Iris pigment epithelial cell (primary cell): ENCODE results near the gene TMEM243.
"Not testable (repeated sequence)": the region's sequence is repeated elsewhere in the genome, so short reads cannot be mapped to it uniquely, and the experiment has no call there.

Experiments used
- DNase-seq: peaks from one replicate; pipeline ENCODE4 v3.0.0-alpha.2; 2011; ENCODE audit warnings: low read depth

Gene TMEM243

DNA sequence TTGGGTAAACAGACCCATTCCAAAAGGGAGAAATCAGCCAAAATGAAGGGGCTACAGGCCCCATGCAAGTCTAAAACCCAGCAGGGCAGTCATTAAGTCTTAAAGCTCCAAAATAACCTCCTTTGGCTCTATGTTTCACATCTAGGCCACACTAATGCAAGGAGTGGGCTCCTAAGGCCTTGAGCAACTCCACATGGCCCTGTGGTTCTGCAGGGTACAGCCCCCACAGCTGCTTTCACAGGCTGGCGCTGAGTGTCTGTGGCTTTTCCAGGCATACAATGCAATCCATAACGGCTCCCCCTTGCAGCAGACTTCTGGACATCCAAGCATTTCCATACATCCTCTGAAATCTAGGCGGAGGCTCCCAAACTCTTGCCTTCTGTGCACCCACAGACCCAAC, 9.0 kb downstream of the TMEM243 start:
- DNase-seq: no peak

DNA sequence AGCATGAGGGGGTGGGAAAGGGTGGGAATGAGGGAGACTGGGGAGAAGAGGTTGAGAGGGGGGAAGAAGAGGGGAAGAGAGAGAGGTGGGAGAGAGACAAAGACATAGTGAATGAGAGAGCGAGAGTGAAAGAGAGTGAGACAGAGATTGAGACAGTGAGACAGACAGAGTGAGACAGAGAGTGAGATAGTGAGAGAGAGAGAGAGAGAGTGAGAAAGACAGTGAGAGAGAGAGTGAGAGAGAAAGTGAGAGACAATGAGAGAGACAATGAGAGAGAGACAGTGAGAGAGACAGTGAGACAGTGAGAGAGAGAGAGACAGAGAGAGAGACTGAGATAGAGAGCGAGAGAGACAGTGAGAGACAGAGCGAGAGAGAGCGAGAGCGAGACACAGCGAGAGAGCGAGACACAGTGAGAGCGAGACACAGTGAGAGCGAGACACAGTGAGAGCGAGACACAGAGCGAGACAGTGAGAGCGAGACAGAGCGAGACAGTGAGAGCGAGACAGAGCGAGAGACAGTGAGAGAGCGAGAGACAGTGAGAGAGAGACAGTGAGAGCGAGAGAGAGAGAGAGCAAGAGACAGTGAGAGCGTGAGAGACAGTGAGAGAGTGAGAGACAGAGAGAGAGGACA, 10.1 kb downstream of the TMEM243 start:
- DNase-seq: no peak

GRCh38 chr7:87206361-87206760, 13.2 kb downstream of the TMEM243 start:
- peak; percentile 46 for DNase-seq

GRCh38 chr7:87205701-87206100, 13.8 kb downstream of the TMEM243 start:
- DNase-seq: not testable (repeated sequence)

DNA sequence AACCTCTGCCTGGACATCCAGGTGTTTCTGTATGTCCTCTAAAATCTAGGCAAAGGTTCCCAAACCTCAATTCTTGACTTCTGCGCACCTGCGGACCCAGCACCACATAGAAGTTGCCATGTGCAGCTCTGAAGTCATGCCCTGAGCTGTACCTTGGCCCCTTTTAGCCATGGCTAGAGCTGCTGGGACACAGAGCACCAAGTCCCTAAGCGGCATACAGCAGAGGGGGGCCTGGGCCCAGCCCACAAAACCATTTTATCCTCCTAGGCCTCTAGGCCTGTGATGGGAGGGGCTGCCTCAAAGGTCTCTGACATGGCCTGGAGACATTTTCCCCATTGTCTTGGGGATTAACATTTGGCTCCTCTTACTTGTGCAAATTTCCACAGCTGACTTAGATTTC, 14.6 kb downstream of the TMEM243 start:
- no peak for DNase-seq

- not testable (repeated sequence) for DNase-seq
Measured at GRCh38 chr7:87203929-87204328, 15.6 kb downstream of the TMEM243 start.

DNA sequence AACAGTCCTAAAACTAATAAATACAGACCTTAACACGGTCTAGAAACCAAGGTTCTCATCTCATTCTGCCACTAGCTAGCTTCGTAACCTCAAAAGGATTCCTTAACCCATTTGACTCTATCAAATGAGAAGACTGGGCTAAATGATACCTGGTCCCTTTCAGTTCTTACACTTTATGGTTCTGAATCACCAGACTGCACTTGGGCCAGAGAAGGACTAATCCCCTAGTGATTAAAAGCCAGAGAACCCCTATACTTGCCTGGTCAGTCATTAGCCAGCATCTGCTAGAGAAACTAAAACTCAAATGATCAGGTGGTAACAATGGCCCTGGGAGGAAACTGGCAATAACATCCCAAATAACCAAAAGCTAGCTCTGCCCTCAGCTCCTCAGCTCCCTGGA, 16.8 kb downstream of the TMEM243 start:
- no peak for DNase-seq

DNA sequence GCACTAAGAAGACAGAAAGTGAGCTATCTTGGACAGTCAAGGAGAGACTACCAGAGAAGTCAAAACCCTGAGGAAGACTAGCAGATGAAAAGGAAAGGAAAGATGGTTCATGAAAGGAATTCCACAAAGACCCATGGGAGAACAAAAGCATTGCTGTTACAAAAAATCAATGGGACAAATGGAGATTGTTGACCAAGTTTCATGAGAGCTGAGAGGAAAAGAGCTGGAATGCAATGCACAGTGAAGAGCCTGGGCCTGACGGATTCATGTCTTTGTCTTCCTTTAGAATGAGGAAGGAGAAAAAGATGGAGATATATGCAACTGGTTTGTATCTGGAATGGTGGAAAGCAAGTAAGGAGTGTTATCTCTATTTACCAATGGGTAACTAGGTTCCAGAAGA, 17.3 kb downstream of the TMEM243 start:
- no peak for DNase-seq

- DNase-seq: no peak
Measured at GRCh38 chr7:87199700-87200450, 19.7 kb downstream of the TMEM243 start.

DNA sequence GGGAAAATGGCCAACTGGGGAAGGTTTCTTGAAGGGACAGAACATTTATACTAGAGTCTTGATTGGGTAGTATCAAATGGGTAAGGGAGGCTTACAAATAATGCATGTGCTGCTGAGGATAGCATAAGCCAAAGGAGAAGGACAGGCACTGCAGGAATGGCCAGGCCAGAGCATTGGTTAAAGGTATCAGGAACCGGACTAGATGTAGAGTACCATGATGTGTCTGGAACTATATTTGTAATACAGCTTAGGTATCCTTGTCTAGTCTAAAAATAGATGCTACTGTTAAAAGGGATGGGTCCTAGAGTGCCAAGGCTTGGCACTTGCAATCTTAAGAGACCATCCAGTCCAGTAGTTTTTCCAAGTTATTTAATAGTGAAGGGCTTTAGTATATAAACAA, 20.3 kb downstream of the TMEM243 start:
- DNase-seq: no peak

DNA sequence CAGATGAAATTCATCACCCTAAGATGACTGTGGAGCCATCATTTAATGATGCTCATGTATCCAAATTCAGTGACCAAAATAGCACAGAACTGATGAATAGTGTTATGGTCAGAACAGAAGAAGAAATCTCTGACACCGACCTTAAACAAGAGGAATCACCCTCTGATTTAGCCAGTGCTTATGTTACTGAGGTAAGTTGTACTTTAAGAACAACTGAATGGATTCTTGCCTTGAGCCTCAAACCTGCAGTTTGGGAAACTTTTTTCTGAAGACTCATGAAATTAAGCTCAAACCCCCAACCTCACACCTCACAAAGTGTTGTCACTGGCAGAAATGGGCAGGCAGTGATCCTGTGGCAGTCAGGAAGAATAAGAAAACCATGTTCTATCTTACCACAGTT, 25.6 kb downstream of the TMEM243 start:
- DNase-seq: no peak

DNA sequence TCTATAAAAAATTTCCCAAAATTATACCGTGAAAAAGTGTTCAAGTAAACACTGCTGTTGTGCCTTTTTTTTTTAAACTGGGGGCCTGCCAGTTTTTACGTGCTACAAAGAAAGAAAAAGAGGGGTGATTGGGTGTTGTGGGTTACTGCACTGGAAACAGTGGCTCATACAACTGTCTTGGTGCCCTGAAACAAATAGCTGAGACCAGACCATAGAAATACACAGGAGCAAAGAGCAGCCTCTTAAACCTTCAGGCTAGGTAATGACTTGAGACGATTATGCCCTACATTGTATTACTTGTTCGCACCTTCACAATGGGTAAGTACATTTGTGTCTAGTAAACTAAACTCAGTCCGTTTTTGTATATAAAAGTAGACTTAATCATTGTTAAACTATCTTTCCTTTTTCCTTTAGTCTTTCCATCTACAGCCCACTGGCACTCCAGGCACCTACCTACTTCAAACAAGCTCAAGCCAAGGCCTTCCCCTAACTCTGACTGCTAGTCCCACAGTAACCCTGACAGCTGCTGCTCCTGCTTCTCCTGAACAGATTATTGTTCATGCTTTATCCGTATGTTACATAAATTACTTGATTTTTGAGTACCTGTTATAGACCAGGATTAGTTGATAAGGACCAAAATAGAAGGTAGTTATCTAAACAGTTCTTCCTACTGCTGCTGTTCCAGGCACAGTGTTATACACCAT, 26.6 kb downstream of the TMEM243 start:
- no peak for DNase-seq

DNA sequence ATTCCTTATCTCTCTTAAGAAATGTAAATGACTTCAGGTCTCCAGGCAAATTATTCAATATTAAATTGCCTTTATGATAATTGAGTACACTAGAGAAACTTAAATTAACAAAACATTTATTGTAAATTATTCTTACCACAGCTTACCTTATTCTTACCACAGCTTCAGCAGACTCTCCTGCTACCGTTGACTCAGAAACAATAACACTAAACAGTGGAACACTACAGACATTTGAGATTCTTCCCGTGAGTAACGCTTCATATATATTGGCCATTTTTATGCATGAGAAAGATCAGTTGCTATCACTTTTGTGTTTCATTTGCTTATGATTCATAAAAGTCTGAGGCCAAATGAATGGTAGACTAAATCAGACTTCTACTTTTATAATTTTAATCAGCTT, 28.7 kb downstream of the TMEM243 start:
- DNase-seq: no peak

GRCh38 chr7:87188930-87189329, 30.6 kb downstream of the TMEM243 start:
- DNase-seq: no peak

- no peak for DNase-seq
Measured at GRCh38 chr7:87187120-87187519, 32.4 kb downstream of the TMEM243 start.

GRCh38 chr7:87179180-87179579, 40.4 kb downstream of the TMEM243 start:
- no peak for DNase-seq

DNA sequence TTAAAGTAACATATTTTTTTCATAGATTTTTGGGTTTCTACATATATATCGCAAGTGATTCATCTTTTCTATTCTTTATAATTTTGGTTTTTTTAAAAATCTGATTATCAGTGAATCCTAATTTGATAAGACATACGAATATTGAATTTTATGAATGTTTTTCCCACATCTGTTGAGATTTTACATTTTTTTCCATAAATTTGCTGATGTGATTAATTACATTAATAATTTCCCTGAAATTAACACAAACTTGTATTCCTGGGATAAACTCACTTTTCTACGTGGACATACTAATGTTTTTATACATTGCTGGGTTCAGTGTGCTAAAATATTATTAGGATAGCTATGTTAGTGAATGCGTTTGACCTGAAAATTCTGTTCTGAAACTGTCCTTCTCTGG, 41.2 kb downstream of the TMEM243 start:
- no peak for DNase-seq

DNA sequence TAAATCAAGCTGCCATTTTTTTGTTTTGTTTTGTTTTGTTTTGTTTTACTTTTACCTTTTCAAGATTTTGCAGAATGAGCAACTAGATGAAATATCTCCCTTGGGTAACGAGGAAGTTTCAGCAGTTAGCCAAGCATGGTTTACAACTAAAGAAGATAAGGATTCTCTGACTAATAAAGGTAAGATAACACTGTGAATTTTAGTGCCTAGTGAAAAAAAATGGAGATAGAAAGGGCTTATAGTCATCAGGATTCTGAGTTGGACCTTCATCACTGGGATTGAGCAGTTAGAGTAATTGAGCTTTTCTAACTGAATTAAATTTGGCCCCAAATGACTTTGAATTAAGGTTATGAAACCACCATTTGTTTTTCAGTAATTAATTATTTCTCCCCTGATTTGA, 46.1 kb downstream of the TMEM243 start:
- no peak for DNase-seq

DNA sequence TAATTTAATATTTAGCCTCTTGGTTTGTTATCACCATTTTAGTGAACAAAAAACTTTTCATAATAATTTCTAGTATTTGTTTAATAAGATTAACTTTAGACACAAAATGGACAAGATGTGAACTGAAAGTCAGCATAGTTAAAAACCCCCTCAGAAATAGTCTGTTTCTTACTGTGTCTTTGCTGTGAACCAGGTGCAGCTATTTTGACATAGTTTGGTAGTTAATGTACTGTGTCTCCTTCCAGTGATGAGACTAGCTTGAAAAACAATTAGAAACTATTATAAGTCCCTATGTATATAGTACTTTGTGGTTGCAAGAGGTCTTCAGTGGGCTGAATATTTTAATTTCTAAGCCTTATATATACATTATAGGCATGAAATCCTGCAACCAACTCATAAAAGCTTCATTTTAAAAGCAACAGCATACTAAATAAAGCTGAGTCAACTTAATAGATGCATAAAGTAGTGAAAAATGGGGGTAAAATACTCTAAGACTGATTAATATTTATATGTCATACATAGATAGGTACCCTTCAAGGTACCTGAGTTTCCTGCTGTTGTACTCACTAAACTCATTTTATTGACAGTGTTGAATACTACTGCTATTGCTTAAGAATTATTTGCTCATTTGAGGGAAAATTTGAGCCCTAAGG, 48.1 kb downstream of the TMEM243 start:
- no peak for DNase-seq

GRCh38 chr7:87170828-87171227, 48.7 kb downstream of the TMEM243 start:
- no peak for DNase-seq

GRCh38 chr7:87164433-87164832, 55.1 kb downstream of the TMEM243 start:
- no peak for DNase-seq

- DNase-seq: no peak
Measured at GRCh38 chr7:87159538-87159937, 60.0 kb downstream of the TMEM243 start.

GRCh38 chr7:87156709-87157108, 62.8 kb downstream of the TMEM243 start:
- peak; percentile 35 for DNase-seq
